ENCODE measurements around the gene PPRC1.

- TF ChIP-seq POLR2AphosphoS5 (IDR thresholded peaks at IDR 0.05; ENCODE audit: low read depth, low read length): no peak
- TF ChIP-seq POLR2A (IDR thresholded peaks at IDR 0.05; ENCODE audit: low read depth, low read length): no peak
These were observed 10.4 kb upstream of the PPRC1 start for GRCh38 chr10:102122450-102122849.
